K562 (cell line): ENCODE measurements around the gene UBE2A. TPM values are rescaled to one million over a fixed set of nuclear protein-coding genes. Genes with fewer than 3 reads are reported as not detected.

Experiments used
- ELF1 ChIP-seq: fragments of 200-800 bp; sonication (Bioruptor generic); IDR thresholded peaks from 2 replicates; pipeline ENCODE4 v1.6.1; 2016; ENCODE audit warnings: missing genetic modification characterization, missing compliant biosample characterization
- GABPB1 ChIP-seq: sonication (generic); formaldehyde crosslinking; IDR thresholded peaks from 2 replicates; pipeline ENCODE4 v1.8.0; 2022; ENCODE audit warnings: mild to moderate bottlenecking, missing genetic modification reagents
- HDAC1 ChIP-seq, 2 experiments: fragments of 450-650 bp; IDR thresholded peaks; 2 replicates each; pipeline ENCODE4 v1.6.1; 2016 to 2017; ENCODE audit warnings: inconsistent platforms in 1 of 2, mild to moderate bottlenecking in 1 of 2, moderate library complexity in 1 of 2
- IFI16 ChIP-seq: fragments of 250-450 bp; sonication (Bioruptor Pico); IDR thresholded peaks from 2 replicates; pipeline ENCODE4 v2.1.2; 2022; ENCODE audit warnings: mild to moderate bottlenecking, inconsistent platforms
- KDM5B ChIP-seq: fragments of 200-600 bp; sonication (generic); IDR thresholded peaks from 2 replicates; pipeline ENCODE4 v1.6.1; 2012; ENCODE audit warnings: low read depth, mild to moderate bottlenecking, moderate library complexity, low read length, control low read depth, inconsistent platforms; ENCODE audit not compliant: insufficient replicate concordance
- L3MBTL2 ChIP-seq: fragments of 450-650 bp; IDR thresholded peaks from 2 replicates; pipeline ENCODE4 v1.6.1; 2016; ENCODE audit warnings: mild to moderate bottlenecking, moderate library complexity
- LCOR ChIP-seq: sonication (generic); formaldehyde crosslinking; IDR thresholded peaks from 2 replicates; pipeline ENCODE4 v1.8.0; 2022; ENCODE audit warnings: mild to moderate bottlenecking, missing genetic modification reagents
- MAFF ChIP-seq: IDR thresholded peaks from 2 replicates; pipeline ENCODE4 v1.6.1; 2012; ENCODE audit warnings: low read length, improper control_type of control experiment
- MYC ChIP-seq, 2 experiments: fragments of 250-450 bp in 1 of 2; sonication (Bioruptor Pico) in 1 of 2; IDR thresholded peaks; 2 replicates each; pipeline versions ENCODE4 v1.5.1 to v1.6.1; 2012 to 2021; ENCODE audit warnings: low read depth in 2 of 2, borderline replicate concordance in 1 of 2, improper control_type of control experiment in 1 of 2, low read length in 1 of 2, mild to moderate bottlenecking in 1 of 2, moderate library complexity in 1 of 2
- NRF1 ChIP-seq, 2 experiments: fragments of 450-650 bp; IDR thresholded peaks in 1 of 2; conservative IDR thresholded peaks in 1 of 2; 2 replicates each; pipeline ENCODE4 v1.6.1; 2014; ENCODE audit warnings: mild to moderate bottlenecking in 2 of 2
- PHF8 ChIP-seq: fragments of 200-600 bp; sonication (generic); IDR thresholded peaks from 2 replicates; pipeline ENCODE4 v1.6.1; 2012; ENCODE audit warnings: mixed run types, mild to moderate bottlenecking, inconsistent platforms, low read length, moderate library complexity, borderline replicate concordance
- PKNOX1 ChIP-seq: fragments of 450-650 bp; IDR thresholded peaks from 2 replicates; pipeline ENCODE4 v1.6.1; 2016
- RBFOX2 ChIP-seq: fragments of 200-400 bp; formaldehyde crosslinking; IDR thresholded peaks from 2 replicates; pipeline ENCODE4 v1.6.1; 2017; ENCODE audit warnings: low read depth, mild to moderate bottlenecking, low read length, moderate library complexity
- TAF15 ChIP-seq: fragments of 200-400 bp; formaldehyde crosslinking; IDR thresholded peaks from 2 replicates; pipeline ENCODE4 v1.6.1; 2017; ENCODE audit warnings: mild to moderate bottlenecking, low read depth, low read length, moderate library complexity
- TFAP4 ChIP-seq: sonication (generic); formaldehyde crosslinking; IDR thresholded peaks from 2 replicates; pipeline ENCODE4 v1.8.0; 2022; ENCODE audit warnings: missing genetic modification reagents, mild to moderate bottlenecking, moderate library complexity, borderline replicate concordance
- THAP7 ChIP-seq: fragments of 250-450 bp; sonication (Bioruptor Pico); IDR thresholded peaks from 2 replicates; pipeline ENCODE4 v1.5.0; 2021
- ZBTB9 ChIP-seq: fragments of 450-650 bp; formaldehyde crosslinking; IDR thresholded peaks from 2 replicates; pipeline ENCODE4 v1.4.0; 2020; ENCODE audit warnings: mild to moderate bottlenecking, moderate library complexity
- ZHX1 ChIP-seq: fragments of 150-350 bp; conservative IDR thresholded peaks from 2 replicates; pipeline ENCODE4 v1.6.1; 2014; ENCODE audit warnings: low read length
- ZNF384 ChIP-seq: IDR thresholded peaks from 2 replicates; pipeline ENCODE4 v1.6.1; 2012; ENCODE audit warnings: low read depth, low read length, improper control_type of control experiment
- polyA plus RNA-seq, 8 experiments: library from polyadenylated mRNA; depleted of rRNA in 4 of 8; stranded (reverse) in 5 of 8; unstranded in 3 of 8; fragments of >200 nt; fragmentation: Nextera tagmentation in 2 of 8; fragmentation: Illumina TruSeq in 1 of 8; extraction: Ambion mirVana in 2 of 8; extraction: Trizol in 1 of 8; gene quantifications; 2 replicates each; pipeline versions ENCODE4 v1.2.1 to v1.2.3, GENCODE V29; 2011 to 2014; ENCODE audit warnings: inconsistent platforms in 1 of 8, missing spikeins in 1 of 8
- total RNA-seq, 7 experiments: library from RNA; depleted of rRNA in 6 of 7; stranded (reverse); fragments of >200 nt in 6 of 7; fragmentation: Illumina TruSeq in 2 of 7; extraction: Trizol in 2 of 7; gene quantifications; 2 replicates each; pipeline versions ENCODE4 v1.2.1 to v1.2.3, GENCODE V29; 2011 to 2021; ENCODE audit warnings: low replicate concordance in 1 of 7

Gene UBE2A
- total and polyA plus RNA-seq, 9 of the 15 experiments (the other 6 are each of a cell fraction or from before 2014, with no cell fraction given), result 21.6 to 87.6 (median 47.8) TPM

- TF ChIP-seq GABPB1 (CRISPR knock-in tag) (peak; percentile 50; the same call in 1 of the 2 replicates), PHF8 (peak; percentile 94; the same call in 1 of the 2 replicates), THAP7 (no peak), RBFOX2 (peak; percentile 93), TAF15 (no peak), L3MBTL2 (peak; percentile 79), IFI16 (CRISPR knock-in tag) (no peak), HDAC1 (IDR thresholded peaks at IDR 0.05) (peak in 1 of 2 experiments; percentile 50; a peak in 1 of 4 replicates), NRF1 (conservative IDR thresholded peaks at IDR 0.05 in 1 of 2, IDR thresholded peaks at IDR 0.05 in 1 of 2) (peak; percentile 96 to 97), PKNOX1 (peak; percentile 85), LCOR (CRISPR knock-in tag) (0 out of 2 replicates have a peak, but pooled peaks have one; percentile 40), MYC (IDR thresholded peaks at IDR 0.05; ENCODE audit: low read depth, low read length) (peak; percentile 89), MYC (CRISPR knock-in tag; IDR thresholded peaks at IDR 0.05; ENCODE audit: borderline replicate concordance, low read depth) (peak; percentile 84), ZNF384 (peak; percentile 86), TFAP4 (CRISPR knock-in tag) (peak; percentile 67; the same call in 1 of the 2 replicates), ZBTB9 (CRISPR knock-in tag) (peak; percentile 28; the same call in 1 of the 2 replicates), ELF1 (tag) (no peak), KDM5B (peak; percentile 57), MAFF (peak; percentile 40; the same call in 1 of the 2 replicates), ZHX1 (peak; percentile 90; the same call in 1 of the 2 replicates)
These were observed 32.1 kb downstream of the UBE2A start, which contains the start of gene NKRF (continued) for GRCh38 chrX:119606280-119607017.
